NCI-H524 treated with DMSO at 0.1 percent for 48 hours (cell line): Measurements from ENCODE around the gene CAVIN1.
"Not testable (repeated sequence)": the region's sequence is repeated elsewhere in the genome, so short reads cannot be mapped to it uniquely, and the experiment has no call there.

Source experiments
- DNase-seq: peaks from one replicate; lab custom pipeline; 2025; lab: John Stamatoyannopoulos, UW

CAVIN1 gene

DNA sequence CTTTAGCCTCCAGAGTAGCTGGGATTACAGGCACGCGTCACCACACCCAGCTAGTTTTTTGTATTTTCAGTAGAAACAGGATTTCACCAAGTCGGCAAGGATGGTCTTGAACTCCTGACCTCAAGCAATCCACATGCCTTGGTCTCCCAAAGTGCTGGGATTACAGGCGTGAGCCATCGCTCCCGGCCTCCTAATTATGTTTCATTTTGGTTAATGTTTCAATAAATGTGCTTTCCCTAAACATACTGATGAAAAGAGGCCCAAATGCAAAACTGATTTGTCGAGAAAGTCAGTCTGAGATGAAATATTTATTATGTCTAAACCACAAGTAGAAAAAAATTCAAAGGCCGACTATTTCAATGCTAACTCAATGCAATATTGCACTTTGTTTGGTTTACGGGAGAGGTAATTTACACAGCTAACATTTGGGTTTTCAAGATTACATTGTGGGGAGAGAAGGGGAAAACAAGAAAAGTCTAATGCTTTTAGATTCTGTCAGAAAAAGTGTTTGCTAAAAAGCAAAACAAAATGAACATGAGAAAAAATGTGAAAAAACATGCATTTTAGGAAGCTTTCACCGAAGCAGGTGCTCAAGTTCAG, 44.6 kb downstream of the CAVIN1 start:
- DNase-seq = no peak

DNA sequence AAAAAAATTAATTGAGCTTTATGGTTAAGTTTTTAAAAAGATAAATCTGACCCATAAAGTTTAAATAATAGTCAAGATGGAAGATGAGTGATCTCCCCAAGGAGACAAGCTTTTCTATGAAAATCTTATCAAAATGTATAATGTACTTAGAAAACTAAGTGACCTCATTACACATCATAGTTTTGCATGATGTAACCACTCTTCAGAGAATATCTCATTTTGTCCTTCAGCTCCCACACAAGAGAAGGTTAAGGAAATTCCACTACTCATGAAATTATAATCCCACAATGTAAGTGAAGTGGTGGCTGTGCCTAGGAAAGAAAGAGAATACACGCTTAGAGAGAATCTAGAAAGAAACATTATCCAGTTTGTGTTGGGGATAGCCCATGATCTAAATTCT, 49.2 kb downstream of the CAVIN1 start:
- no peak for DNase-seq

GRCh38 chr17:42372142-42372541, 50.9 kb downstream of the CAVIN1 start:
- DNase-seq = no peak

DNA sequence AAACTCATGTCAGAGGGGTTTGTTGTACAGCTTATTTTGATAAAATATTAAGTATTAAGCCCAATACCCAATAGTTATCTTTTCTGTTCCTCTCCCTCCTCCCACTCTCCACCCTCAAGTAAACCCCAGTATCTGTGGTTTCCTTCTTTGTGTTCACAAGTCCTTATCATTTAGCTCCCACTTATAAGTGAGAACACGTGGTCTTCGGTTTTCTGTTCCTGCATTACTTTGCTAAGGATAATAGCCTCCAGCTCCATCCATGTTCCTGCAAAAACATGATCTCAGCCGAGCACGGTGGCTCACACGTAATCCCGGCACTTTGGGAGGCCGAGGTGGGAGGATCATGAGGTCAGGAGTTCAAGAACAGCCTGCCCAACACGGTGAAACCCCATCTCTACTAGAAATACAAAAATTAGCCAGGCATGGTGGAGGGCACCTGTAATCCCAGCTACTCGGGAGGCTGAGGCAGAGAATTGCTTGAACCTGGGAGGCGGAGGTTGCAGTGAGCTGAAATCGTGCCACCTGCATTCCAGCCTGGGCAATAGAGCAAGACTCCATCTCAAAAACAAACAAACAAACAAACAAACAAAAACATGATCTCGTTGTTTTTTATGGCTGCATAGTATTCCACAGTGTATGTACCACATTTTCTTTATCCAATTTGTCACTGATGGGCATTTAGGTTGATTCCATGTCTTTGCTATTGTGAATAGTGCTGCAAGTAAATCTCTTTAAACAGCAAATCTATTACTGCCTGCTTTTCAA, 54.1 kb downstream of the CAVIN1 start:
- not testable (repeated sequence) for DNase-seq

DNA sequence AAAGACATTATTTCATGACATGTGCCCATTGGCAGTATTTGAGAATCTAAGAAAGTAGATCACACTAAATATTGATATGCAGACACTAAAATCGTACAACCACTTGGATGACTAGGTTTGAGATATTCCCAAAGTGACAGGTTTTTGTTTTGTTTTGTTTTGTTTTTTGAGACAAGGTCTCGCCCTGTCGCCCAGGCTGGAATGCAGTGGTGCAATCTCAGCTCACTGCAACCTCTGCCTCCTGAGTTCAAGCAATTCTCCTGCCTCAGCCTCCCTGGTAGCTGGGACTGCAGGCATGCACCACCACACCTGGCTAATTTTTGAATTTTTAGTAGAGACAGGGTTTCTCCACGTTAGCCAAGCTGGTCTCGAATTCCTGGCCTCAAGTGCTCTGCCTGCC, 54.7 kb downstream of the CAVIN1 start:
- not testable (repeated sequence) for DNase-seq

- DNase-seq = not testable (repeated sequence)
These were observed 56.7 kb downstream of the CAVIN1 start for GRCh38 chr17:42366176-42367023.

DNA sequence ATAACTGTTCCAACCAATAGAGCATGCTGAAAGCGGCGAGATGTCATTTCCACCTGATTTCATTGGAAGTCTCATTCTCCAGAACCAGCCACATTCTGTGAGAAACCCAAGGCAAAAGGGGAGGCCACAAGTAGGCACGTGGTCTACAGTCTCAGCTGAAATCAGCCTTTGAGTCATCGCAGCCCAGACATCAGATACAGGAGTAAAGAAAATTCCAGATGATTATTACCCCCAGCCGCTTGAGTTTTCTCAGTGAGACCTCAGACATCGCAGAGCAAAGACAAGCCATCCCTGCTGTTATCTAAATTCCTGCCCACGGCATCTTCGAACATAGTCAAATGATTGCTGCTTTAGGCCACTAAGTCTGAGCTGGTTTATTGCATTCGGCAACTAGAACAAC, 57.9 kb downstream of the CAVIN1 start:
- DNase-seq = no peak

- DNase-seq = no peak
These were observed 59.1 kb downstream of the CAVIN1 start for GRCh38 chr17:42363767-42364585.

GRCh38 chr17:42363231-42363630, 59.8 kb downstream of the CAVIN1 start:
- no peak for DNase-seq

DNA sequence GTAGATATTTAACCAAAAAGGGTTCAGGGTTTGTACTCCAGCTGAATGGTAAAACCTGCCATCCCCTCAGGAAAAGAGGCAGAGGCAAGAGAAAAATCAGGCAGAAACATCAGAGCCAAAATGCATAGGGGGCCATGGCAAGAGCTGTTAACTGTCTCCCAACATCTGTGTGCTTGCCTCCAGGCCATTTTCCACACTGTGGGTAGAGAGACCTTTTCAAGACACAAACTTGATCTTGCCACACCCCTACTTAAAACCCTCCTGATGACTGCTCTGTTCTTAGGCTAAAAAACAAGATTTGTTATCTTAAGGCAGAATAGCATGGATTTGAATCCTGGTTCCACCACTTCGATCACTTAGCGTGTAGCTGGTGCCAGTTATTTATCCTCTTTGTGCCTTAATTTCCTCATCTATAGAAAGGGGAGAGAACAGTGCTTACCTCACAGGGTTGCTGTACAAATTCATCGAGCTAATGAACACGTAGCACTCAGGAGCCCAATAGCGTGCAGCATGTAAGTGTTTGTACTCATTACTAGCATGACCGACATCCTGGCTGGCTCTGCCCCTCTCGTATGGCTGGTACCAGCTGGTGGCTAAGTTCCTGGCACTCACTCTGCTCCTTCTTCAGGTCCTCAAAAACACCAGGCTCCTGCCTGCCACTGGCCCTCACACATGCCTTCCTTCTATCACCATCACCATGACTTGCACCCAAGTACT, 60.7 kb downstream of the CAVIN1 start:
- DNase-seq = no peak

GRCh38 chr17:42361781-42362186, 61.3 kb downstream of the CAVIN1 start:
- DNase-seq = no peak

- DNase-seq = not testable (repeated sequence)
These were observed 62.7 kb downstream of the CAVIN1 start for GRCh38 chr17:42360388-42360787.

DNA sequence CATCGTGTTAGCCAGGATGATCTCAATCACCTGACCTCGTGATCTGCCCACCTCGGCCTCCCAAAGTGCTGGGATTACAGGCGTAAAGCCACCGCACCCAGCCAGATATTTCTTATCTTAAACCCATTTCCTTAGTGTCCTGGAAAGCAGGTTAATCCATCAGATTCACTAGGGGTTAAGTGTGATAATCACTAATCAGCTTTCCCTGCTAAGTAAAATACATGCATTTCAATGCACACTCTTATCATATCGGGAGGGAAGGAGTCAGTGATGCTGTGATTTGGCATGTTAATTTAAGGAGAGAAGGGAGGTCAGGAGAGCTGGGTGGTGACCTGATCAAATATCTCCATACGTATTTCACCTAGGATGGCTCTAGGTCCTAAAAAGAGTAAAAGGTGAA, 63.9 kb downstream of the CAVIN1 start:
- DNase-seq = no peak

DNA sequence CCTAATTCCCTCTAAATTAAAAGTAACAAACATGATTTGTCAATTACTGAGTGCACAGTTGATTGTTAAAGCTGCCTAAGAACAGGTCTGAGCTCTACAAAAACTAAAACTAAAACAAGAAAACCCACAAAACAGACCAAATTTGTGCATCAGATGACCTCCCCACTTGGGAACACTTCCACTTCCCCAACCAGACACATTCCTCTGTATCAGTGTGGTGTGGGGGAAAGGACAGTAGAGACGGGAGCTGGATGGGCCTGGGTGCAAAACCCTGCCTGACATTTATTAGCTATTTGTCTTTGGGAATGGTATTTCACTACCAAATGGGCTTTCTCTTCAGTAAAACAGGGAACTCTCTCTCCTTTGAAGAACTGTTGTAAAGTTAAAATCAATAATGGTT, 64.6 kb downstream of the CAVIN1 start:
- no peak for DNase-seq

DNA sequence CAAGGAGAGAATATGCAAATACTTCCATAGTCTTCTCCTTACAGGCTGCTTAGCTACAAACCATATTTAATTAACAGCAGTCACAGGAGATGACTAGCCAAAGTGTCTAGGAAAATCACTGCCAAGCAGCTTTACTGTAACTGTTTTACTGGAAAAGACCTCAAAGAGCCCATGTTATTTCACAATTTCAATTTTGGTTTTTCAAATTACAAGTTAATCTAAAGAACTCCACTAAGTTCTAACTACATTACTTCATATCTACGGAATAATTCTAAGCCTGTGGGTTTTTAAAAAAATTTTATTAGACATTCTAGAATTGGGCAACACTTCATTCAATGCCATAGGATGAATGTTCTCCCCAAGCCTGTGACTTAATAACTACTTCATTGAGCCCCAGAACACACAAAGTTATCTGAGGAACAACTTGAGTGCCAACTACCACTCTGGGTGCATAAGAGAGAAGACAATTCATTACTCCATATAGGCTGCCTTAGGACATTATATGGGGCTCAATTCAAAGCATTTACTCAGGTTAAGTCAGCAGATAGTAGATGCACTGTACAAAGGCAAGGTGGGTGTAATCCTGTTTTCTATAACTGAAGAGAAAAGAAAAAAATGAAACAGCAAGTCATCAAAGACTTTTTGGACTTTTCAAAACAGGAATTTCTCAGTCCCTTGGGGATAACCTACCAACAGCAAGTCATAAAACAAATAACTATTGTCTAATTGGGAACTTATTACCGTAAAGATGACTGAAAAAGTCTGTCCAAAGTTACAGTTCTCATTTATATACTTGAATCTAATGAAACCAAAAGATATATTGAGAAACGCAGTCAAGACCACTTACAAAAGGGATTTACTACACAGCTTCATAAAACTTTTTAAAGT, 67.9 kb downstream of the CAVIN1 start:
- no peak for DNase-seq
